Esophagus (tissue), 2 donors: ENCODE data around the gene PLOD2. TPM values are rescaled to one million over a fixed set of nuclear protein-coding genes. Genes with fewer than 3 reads are reported as not detected.

Experiments used
- H3K27ac ChIP-seq, 2 donors: one replicate each; pipeline ENCODE4 v1.5.1; 2013; ENCODE audit warnings: low read depth in 2 of 2, mild to moderate bottlenecking in 2 of 2, inconsistent platforms in 1 of 2, low read length in 1 of 2, moderate library complexity in 1 of 2
- H3K27me3 ChIP-seq, 2 donors: one replicate each; pipeline ENCODE4 v1.6.1; 2013; ENCODE audit warnings: low read length in 2 of 2, control low read depth in 1 of 2, mild to moderate bottlenecking in 1 of 2; ENCODE audit not compliant: insufficient read depth in 2 of 2, control insufficient read depth in 1 of 2
- H3K36me3 ChIP-seq, 2 donors: one replicate each; pipeline ENCODE4 v1.6.1; 2013; ENCODE audit warnings: low read length in 1 of 2; ENCODE audit not compliant: control insufficient read depth in 2 of 2, insufficient read depth in 2 of 2
- H3K4me1 ChIP-seq, 2 donors: one replicate each; pipeline ENCODE4 v1.6.1; 2013; ENCODE audit warnings: low read length in 1 of 2; ENCODE audit not compliant: control insufficient read depth in 2 of 2, insufficient read depth in 2 of 2
- H3K4me3 ChIP-seq, 2 donors: one replicate each; pipeline ENCODE4 v1.5.1; 2013; ENCODE audit warnings: low read length in 2 of 2, mild to moderate bottlenecking in 2 of 2, low read depth in 1 of 2, moderate library complexity in 1 of 2
- H3K9me3 ChIP-seq, 2 donors: one replicate each; pipeline ENCODE4 v1.6.1; 2013; ENCODE audit warnings: mild to moderate bottlenecking in 2 of 2, low read depth in 1 of 2, low read length in 1 of 2, moderate library complexity in 1 of 2; ENCODE audit not compliant: control insufficient read depth in 2 of 2, insufficient read depth in 1 of 2
- WGBS, 2 donors: extraction: QIAGEN DNeasy Blood & Tissue Kit; methylation state at CpG; one replicate each; pipeline ENCODE4 v1.1.7; 2013; 5-methylcytosine and 5-hydroxymethylcytosine counted together
- polyA plus RNA-seq, 2 donors: library from polyadenylated mRNA; stranded (reverse); fragments of 200-250 nt; gene quantifications; one replicate each; pipeline ENCODE4 v1.2.3, GENCODE V29; 2013
- donor health status: healthy with polysubstance abuse.
- donor health status: Bipolar disorder and iron deficiency.

Gene PLOD2
- polyA plus RNA-seq, 2 donors: 13.8 to 15.5 TPM

GRCh38 chr3:146047485-146047884 lies 113.5 kb downstream of the PLOD2 start:
- Histone ChIP-seq H3K9me3 (no peaks in the 10 kb centered on the region), H3K4me1 (no peaks in the 10 kb centered on the region), H3K36me3 (no peaks in the 10 kb centered on the region), H3K4me3 (no peak overlapping the region), H3K27ac (no peak overlapping the region), H3K27me3 (no peaks in the 10 kb centered on the region)
- 92 to 100% methylated on average over 1 of the region's 1 CpG for WGBS, 2 donors

GRCh38 chr3:146044046-146044445 lies 116.9 kb downstream of the PLOD2 start:
- Histone ChIP-seq H3K36me3 (no peaks in the 10 kb centered on the region), H3K9me3 (no peaks in the 10 kb centered on the region), H3K4me1 (no peaks in the 10 kb centered on the region), H3K4me3 (no peak overlapping the region), H3K27me3 (no peaks in the 10 kb centered on the region), H3K27ac (no peak overlapping the region)

GRCh38 chr3:146040630-146041029 lies 120.4 kb downstream of the PLOD2 start:
- no peak overlapping the region for H3K4me3 ChIP-seq
- H3K4me1 ChIP-seq: no peaks in the 10 kb centered on the region
- no peaks in the 10 kb centered on the region for H3K27me3 ChIP-seq
- no peaks in the 10 kb centered on the region for H3K9me3 ChIP-seq
- no peaks in the 10 kb centered on the region for H3K36me3 ChIP-seq
- no peak overlapping the region for H3K27ac ChIP-seq

GRCh38 chr3:146037697-146038096 lies 123.3 kb downstream of the PLOD2 start:
- H3K9me3 ChIP-seq: no peaks in the 10 kb centered on the region
- 87 to 90% methylated on average over 5 of the region's 5 CpGs for WGBS, 2 donors
- no peaks in the 10 kb centered on the region for H3K36me3 ChIP-seq
- no peaks in the 10 kb centered on the region for H3K4me1 ChIP-seq
- H3K4me3 ChIP-seq: no peak overlapping the region
- H3K27ac ChIP-seq: no peak overlapping the region
- H3K27me3 ChIP-seq: no peaks in the 10 kb centered on the region

GRCh38 chr3:146036281-146036680 lies 124.7 kb downstream of the PLOD2 start:
- Histone ChIP-seq H3K9me3 (no peaks in the 10 kb centered on the region), H3K4me1 (no peaks in the 10 kb centered on the region), H3K4me3 (no peak overlapping the region), H3K27ac (no peak overlapping the region), H3K36me3 (no peaks in the 10 kb centered on the region), H3K27me3 (no peaks in the 10 kb centered on the region)
- 87 to 88% methylated on average over 1 of the region's 1 CpG for WGBS, 2 donors

- H3K36me3 ChIP-seq: no peaks in the 10 kb centered on the region
- H3K4me3 ChIP-seq: no peak overlapping the region
- no peaks in the 10 kb centered on the region for H3K4me1 ChIP-seq
- H3K27me3 ChIP-seq: no peaks in the 10 kb centered on the region
- WGBS, 2 donors: 91 to 95% methylated on average over 5 of the region's 5 CpGs
- no peak overlapping the region for H3K27ac ChIP-seq
- no peaks in the 10 kb centered on the region for H3K9me3 ChIP-seq
These were observed 125.6 kb downstream of the PLOD2 start for GRCh38 chr3:146035366-146035765.

GRCh38 chr3:146033950-146034349 lies 127.0 kb downstream of the PLOD2 start:
- no peaks in the 10 kb centered on the region for H3K4me1 ChIP-seq
- H3K36me3 ChIP-seq: no peaks in the 10 kb centered on the region
- peak overlapping the region in 1 of 2 donors; percentile 4 for H3K27ac ChIP-seq
- H3K27me3 ChIP-seq: no peaks in the 10 kb centered on the region
- H3K9me3 ChIP-seq: no peaks in the 10 kb centered on the region
- no peak overlapping the region for H3K4me3 ChIP-seq

- H3K27ac ChIP-seq: no peak overlapping the region
- H3K36me3 ChIP-seq: no peaks in the 10 kb centered on the region
- no peaks in the 10 kb centered on the region for H3K4me1 ChIP-seq
- no peak overlapping the region for H3K4me3 ChIP-seq
- 27 to 34% methylated on average over 1 of the region's 1 CpG for WGBS, 2 donors
- H3K27me3 ChIP-seq: no peaks in the 10 kb centered on the region
- H3K9me3 ChIP-seq: no peaks in the 10 kb centered on the region
These were observed 134.4 kb downstream of the PLOD2 start for GRCh38 chr3:146026547-146026946.

- Histone ChIP-seq H3K27me3 (no peaks in the 10 kb centered on the region), H3K27ac (no peak overlapping the region), H3K4me1 (no peaks in the 10 kb centered on the region), H3K9me3 (no peaks in the 10 kb centered on the region), H3K36me3 (no peaks in the 10 kb centered on the region), H3K4me3 (no peak overlapping the region)
- 92 to 95% methylated on average over 1 of the region's 1 CpG for WGBS, 2 donors
These were observed 136.7 kb downstream of the PLOD2 start for GRCh38 chr3:146024260-146024659.

GRCh38 chr3:146020969-146021368 lies 140.0 kb downstream of the PLOD2 start:
- no peaks in the 10 kb centered on the region for H3K9me3 ChIP-seq
- H3K27ac ChIP-seq: no peak overlapping the region
- no peaks in the 10 kb centered on the region for H3K36me3 ChIP-seq
- no peaks in the 10 kb centered on the region for H3K4me1 ChIP-seq
- 67 to 89% methylated on average over 1 of the region's 1 CpG for WGBS, 2 donors
- H3K27me3 ChIP-seq: no peaks in the 10 kb centered on the region
- H3K4me3 ChIP-seq: no peak overlapping the region
